ENCODE measurements around the gene SERPINF2.

GRCh38 chr17:1724869-1725641 is 17.6 kb upstream of the SERPINF2 start:
- TF ChIP-seq CTCF (optimal IDR thresholded peaks at IDR 0.05 in 1 of 3, IDR thresholded peaks at IDR 0.05 in 1 of 3, conservative IDR thresholded peaks at IDR 0.05 in 1 of 3; ENCODE audit: extremely low read depth in 1 of 3, insufficient read depth in 2 of 3, low read length in 3 of 3) (no peak), EZH2 (IDR thresholded peaks at IDR 0.05; ENCODE audit: low read length) (no peak)
